ENCODE results near the gene TAS2R39.

The TAS2R39 gene

DNA sequence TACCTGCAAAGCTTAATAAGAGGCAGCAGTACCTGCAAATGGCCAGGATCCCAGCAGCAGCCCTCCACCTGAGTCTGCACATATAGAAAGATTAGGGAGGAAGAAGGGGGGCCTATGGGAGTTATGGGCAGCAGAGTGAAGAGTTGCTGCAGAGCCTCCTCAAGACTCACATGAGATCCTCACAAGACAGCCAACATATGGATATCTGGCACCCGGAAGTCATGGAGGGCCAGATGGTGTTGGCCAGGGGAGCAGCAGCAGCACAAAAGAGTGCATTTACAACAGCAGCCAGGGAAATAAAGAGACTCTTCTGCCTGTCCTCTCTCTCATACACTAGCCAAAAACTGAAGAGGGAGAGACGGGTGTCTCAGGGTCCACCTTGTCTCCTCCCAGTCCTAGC lies 34.6 kb downstream of the TAS2R39 start:
- DNase-seq: no peak

DNA sequence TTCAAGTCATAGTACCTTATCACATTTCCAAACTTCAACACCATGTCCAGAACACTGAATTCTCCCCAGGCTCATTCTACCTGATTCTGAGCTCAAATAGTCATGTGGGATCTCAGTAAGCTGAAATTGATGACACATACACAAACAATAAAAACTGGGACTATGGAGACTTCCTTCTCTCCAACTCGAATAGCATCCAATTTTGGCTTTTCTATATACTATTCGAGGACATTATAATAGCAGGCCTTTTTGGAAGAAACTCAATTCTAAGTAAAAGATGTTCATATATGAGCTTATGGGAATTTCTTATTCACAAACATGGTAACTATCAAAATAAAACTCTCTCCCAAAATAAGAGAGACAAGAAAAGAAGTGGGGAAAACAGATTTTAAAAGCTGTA lies 38.1 kb downstream of the TAS2R39 start:
- DNase-seq: no peak

DNA sequence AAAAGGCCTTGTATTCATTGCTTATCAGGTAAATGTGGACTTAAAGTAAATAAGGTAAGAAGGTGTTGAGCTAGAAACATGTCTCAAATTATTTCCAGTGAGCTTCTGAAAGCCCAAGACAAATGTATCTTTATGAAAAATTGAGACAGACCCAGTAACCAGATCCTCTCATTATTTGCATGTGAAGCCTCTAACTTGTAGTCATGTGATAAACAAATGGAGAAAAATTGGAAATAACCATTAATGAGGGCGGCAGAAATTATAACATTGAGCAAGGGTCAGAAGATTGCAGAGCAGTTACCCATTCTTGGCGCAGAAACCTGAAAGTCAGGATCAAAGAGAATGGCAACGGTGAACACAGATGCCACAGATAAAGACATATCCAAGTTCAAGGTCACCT lies 38.5 kb downstream of the TAS2R39 start, which contains the start of gene TAS2R40:
Gene TAS2R40, plus strand, starts transcription at position 301 of the 400 bp plus-strand sequence. Its CDS starts 42 bp downstream, at position 343.
- DNase-seq: no peak

DNA sequence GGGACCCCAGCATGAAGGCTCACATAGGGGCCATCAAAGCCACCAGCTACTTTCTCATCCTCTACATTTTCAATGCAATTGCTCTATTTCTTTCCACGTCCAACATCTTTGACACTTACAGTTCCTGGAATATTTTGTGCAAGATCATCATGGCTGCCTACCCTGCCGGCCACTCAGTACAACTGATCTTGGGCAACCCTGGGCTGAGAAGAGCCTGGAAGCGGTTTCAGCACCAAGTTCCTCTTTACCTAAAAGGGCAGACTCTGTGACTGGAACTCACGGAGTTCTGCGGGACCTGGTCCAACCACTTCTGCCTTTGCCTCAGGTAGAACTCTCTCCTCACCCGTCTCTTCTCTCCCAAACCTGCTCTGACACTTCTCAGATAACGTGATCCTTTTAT lies 39.6 kb downstream of the TAS2R39 start:
- peak; percentile 31 for DNase-seq

DNA sequence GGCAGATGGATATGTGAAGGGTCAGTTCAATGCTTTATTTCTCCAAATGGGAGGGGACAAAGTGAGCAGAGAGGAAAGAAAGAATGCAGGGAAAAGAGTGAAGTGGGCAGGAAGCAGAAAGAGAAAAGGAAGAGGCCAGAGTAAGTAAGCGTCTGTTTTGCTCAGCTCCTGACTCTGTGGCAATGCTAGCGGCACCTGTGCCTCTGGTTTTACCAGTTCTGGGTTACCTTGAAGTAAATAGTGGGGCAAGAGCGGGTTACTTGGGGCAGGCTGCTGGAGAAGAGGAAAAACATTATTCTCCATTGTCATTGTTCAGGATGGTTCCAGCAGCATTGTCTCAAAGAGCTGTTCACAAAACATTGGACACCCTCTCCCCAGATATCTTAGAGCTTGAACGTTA lies 40.6 kb downstream of the TAS2R39 start:
- DNase-seq: no peak

DNA sequence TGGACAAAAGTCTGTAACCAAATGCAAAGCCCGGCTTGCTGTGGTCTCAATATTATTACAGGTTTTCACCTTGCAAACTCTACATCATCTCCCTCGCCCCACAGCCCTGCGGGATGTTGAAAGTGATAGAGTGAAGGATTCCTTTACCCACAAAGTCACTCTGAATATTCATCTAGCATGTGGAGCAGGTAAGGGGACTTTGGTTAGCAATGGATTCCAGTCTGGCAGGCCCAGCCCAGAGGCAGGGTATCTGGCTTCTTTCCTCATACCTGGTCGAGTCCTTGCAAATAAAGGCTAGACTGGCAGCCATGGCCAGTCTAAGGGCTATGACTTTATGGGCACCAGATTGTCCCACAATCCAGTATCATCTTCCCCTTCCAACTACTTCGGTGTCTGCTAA lies 41.8 kb downstream of the TAS2R39 start:
- no peak for DNase-seq

DNA sequence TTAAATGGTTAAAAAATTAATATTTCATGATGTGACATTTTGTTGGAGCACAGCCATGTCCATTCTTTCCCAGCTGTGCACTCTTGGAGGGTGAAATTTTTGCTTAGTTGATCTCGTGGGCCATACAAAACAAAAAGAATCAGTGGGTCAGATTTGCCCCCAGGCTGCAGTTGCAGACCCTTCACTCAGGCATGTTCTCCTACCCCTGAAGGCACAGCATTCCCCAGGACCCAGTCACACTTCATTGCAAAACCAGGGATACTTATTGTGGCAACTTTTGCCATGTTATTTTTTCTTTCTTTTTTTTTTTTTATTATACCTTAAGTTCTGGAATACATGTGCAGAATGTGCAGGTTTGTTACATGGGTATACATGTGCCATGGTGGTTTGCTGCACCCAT lies 44.6 kb downstream of the TAS2R39 start:
- no peak for DNase-seq

DNA sequence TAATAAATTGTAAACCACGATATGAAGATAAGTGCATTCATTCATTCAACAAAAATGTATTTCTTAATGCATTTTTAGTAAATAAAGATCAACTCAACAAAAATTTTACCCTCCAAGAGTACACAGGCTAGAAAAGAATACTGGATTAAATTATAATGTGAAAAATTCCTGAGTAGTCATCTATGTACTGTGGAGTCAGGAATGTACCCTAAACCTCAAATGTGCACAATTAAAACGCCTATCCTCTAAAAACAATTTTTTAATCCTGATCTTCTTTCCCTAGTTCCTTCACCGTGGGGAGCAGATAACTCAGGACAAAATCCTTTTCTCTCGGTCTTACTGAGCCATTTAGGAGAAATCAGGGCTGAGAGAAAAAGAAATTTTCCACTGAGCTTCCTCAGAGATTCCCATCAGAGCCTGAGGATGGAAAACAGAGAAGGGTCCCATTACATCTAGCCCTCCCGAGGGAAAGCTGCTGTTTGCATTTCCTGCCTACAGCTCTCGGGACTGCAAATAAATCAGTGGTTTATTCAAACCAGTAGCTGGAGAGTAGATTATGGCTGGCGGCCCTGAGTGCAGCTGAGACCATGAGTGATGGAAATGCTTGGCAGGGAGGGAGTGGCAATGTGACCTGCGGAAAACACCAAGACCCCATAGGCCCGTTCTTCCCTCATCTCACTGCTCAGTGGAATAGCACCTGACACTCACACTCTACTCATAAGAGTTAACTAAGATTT lies 46.0 kb downstream of the TAS2R39 start:
- DNase-seq: no peak

DNA sequence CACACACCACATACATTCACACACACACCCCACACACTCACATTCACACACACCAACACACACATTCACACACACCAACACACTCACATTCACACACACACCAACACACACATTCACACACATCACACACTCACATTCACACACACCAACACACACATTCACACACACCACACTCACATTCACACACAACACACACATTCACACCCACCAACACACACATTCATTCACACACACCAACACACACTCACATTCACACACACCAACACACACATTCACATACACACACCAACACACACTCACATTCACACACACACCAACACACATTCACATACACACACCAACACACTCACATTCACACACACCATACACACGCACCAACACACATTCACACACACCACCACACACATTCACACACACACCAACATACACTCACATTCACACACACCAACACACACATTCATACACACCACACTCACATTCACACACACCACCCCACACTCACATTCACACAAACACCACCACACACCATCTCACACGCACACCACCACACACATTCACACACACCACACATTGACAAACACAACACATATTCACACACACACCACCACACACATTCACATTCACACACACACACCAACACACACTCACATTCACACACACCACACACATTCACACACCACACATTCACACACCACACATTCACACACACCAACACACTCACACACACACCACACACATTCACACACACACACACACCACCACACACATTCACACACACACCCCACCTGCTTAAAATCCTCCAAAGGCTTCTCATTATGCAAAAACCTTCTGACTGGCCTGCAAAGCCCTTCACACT lies 47.6 kb downstream of the TAS2R39 start:
- DNase-seq: no peak

Data from SIG-M5 (cell line).